Measurements from ENCODE around the gene FNBP1. TPM values are rescaled to one million over a fixed set of nuclear protein-coding genes. Genes with fewer than 3 reads are reported as not detected.

Gene FNBP1
- total and polyA plus RNA-seq, 2 donors (not counting 1 experiment from before 2014, with no cell fraction given): 42.9 to 318 TPM

DNA sequence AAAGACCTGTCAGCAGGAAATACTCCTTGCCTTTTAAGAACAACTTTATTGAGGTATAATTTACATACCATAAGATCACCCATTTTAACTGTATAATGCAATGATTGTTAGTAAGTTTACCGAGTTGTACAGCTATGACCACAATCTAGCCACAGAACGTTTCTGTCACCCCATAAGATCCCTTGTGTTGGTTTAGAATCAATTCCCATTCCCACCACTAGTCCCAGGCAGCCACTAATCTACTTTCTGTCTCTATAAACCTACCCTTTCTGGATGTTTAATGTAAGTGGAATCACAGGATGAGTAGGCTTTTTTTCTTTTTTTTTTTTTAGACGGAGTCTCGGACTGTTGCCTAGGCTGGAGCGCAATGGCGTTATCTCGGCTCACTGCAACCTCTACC is 15.2 kb upstream of the FNBP1 start:
- Mint-ChIP-seq H3K9me3 (ENCODE audit: insufficient read depth) (no peaks in the 10 kb centered on the region), H3K4me3 (no peak overlapping the region), H3K27me3 (no peaks in the 10 kb centered on the region), H3K4me1 (peaks cover 36% of the 10 kb centered on the region), H3K27ac (no peak overlapping the region)
- WGBS (ENCODE audit: insufficient coverage): 100% methylated on average over 3 of the region's 7 CpGs
- ATAC-seq (ENCODE audit: low read depth) (no peak), DNase-seq (no peak)
- Histone ChIP-seq H3K79me2 (ENCODE audit: control insufficient read depth, insufficient read depth, low read length) (peaks cover 98% of the 10 kb centered on the region), H3K27me3 (replicated peaks in 1 of 4; ENCODE audit: control extremely low read depth in 1 of 4, control insufficient read depth in 3 of 4, insufficient read depth in 4 of 4, low read length in 3 of 4) (no peaks in the 10 kb centered on the region), H3K4me3 (ENCODE audit: control extremely low read depth in 1 of 5, extremely low read depth in 1 of 5, insufficient read depth in 1 of 5, low read depth in 2 of 5, low read length in 4 of 5) (no peak overlapping the region), H3K9me3 (ENCODE audit: control extremely low read depth in 1 of 3, control insufficient read depth in 2 of 3, insufficient read depth in 1 of 3, low read length in 2 of 3) (no peaks in the 10 kb centered on the region), H3K27ac (ENCODE audit: low read length in 2 of 2) (no peak overlapping the region), H4K20me1 (ENCODE audit: control insufficient read depth, insufficient read depth, low read length, poor library complexity, severe bottlenecking) (peaks cover 18% of the 10 kb centered on the region), H3K4me2 (replicated peaks; ENCODE audit: low read depth, low read length, poor library complexity, severe bottlenecking) (no peak overlapping the region), H2AFZ (ENCODE audit: insufficient read depth, low read depth, low read length, poor library complexity, severe bottlenecking) (no peak overlapping the region), H3K36me3 (replicated peaks in 1 of 2; ENCODE audit: control extremely low read depth in 1 of 2, control insufficient read depth in 1 of 2, extremely low read depth in 1 of 2, insufficient read depth in 2 of 2, low read length in 1 of 2) (peaks cover 0 to 3% of the 10 kb centered on the region in 2 experiments), H3K4me1 (ENCODE audit: control insufficient read depth in 2 of 2, insufficient read depth in 2 of 2, low read length in 2 of 2) (peaks cover 20 to 26% of the 10 kb centered on the region in 2 donors), H3K9ac (ENCODE audit: low read length) (no peak overlapping the region)
- TF ChIP-seq, protein P1, sequence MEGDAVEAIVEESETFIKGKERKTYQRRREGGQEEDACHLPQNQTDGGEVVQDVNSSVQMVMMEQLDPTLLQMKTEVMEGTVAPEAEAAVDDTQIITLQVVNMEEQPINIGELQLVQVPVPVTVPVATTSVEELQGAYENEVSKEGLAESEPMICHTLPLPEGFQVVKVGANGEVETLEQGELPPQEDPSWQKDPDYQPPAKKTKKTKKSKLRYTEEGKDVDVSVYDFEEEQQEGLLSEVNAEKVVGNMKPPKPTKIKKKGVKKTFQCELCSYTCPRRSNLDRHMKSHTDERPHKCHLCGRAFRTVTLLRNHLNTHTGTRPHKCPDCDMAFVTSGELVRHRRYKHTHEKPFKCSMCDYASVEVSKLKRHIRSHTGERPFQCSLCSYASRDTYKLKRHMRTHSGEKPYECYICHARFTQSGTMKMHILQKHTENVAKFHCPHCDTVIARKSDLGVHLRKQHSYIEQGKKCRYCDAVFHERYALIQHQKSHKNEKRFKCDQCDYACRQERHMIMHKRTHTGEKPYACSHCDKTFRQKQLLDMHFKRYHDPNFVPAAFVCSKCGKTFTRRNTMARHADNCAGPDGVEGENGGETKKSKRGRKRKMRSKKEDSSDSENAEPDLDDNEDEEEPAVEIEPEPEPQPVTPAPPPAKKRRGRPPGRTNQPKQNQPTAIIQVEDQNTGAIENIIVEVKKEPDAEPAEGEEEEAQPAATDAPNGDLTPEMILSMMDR (IDR thresholded peaks at IDR 0.05): peak; percentile 43
- no peak for TF ChIP-seq EZH2 (IDR thresholded peaks at IDR 0.05; ENCODE audit: borderline replicate concordance, insufficient read depth, low read depth, low read length, poor library complexity, severe bottlenecking)
- ChIA-PET POLR2A (no interaction called here), CTCF (interaction anchor here (1.0 to 1.8 kb wide), 2 partner anchors 10 to 13 kb away, joined by 3 to 4 read pairs; no protein-coding TSS in a partner anchor)
- intact Hi-C loops (cut with micrococcal nuclease): loop anchor here (10.0 kb wide), 1 partner anchor 943 kb away; the partner anchor contains the start of genes CRAT and PTPA

DNA sequence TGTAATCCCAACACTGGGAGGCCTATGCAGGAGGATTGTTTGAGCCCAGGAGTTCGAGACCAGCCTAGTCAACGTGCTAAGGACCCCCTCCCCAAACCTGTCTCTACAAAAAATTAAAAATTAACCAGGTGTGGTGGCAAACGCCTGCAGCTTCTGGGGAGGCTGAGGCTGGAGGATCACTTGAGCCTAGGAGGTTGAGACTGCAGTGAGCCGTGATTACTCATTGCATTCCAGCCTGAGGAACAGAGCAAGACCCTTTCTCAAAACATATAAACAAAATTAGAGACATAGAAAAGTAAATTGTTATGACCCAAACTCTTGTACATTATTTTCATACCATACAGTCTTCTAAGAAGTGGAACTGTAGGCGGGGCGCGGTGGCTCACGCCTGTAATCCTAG is 11.8 kb upstream of the FNBP1 start:
- H3K4me3 Mint-ChIP-seq: peak overlapping the region; percentile 91
- DNase-seq: no peak
- peak overlapping the region in 1 of 2 donors; percentile 95 for H3K27ac ChIP-seq (ENCODE audit: low read length in 2 of 2)
- no peaks in the 10 kb centered on the region for H3K27me3 Mint-ChIP-seq
- no peak for TF ChIP-seq EZH2 (IDR thresholded peaks at IDR 0.05; ENCODE audit: borderline replicate concordance, insufficient read depth, low read depth, low read length, poor library complexity, severe bottlenecking)
- TF ChIP-seq, protein P1 (IDR thresholded peaks at IDR 0.05): no peak
- peaks cover 31% of the 10 kb centered on the region for H3K4me1 Mint-ChIP-seq
- no peaks in the 10 kb centered on the region for H3K9me3 ChIP-seq (ENCODE audit: control extremely low read depth in 1 of 3, control insufficient read depth in 2 of 3, insufficient read depth in 1 of 3, low read length in 2 of 3)
- peak overlapping the region; percentile 92 for H2AFZ ChIP-seq (ENCODE audit: insufficient read depth, low read depth, low read length, poor library complexity, severe bottlenecking)
- H3K4me3 ChIP-seq (ENCODE audit: control extremely low read depth in 1 of 5, extremely low read depth in 1 of 5, insufficient read depth in 1 of 5, low read depth in 2 of 5, low read length in 4 of 5): peak overlapping the region; percentile 78 to 96 (median 88)
- WGBS (ENCODE audit: insufficient coverage): no CpG with 5 or more reads among the region's 8 CpGs
- H3K4me1 ChIP-seq (ENCODE audit: control insufficient read depth in 2 of 2, insufficient read depth in 2 of 2, low read length in 2 of 2): peaks cover 14 to 20% of the 10 kb centered on the region in 2 donors
- H3K36me3 ChIP-seq (replicated peaks in 1 of 2; ENCODE audit: control extremely low read depth in 1 of 2, control insufficient read depth in 1 of 2, extremely low read depth in 1 of 2, insufficient read depth in 2 of 2, low read length in 1 of 2): peaks cover 0 to 3% of the 10 kb centered on the region in 2 experiments
- peaks cover 87% of the 10 kb centered on the region for H3K79me2 ChIP-seq (ENCODE audit: control insufficient read depth, insufficient read depth, low read length)
- H4K20me1 ChIP-seq (ENCODE audit: control insufficient read depth, insufficient read depth, low read length, poor library complexity, severe bottlenecking): peaks cover 9% of the 10 kb centered on the region
- no peaks in the 10 kb centered on the region for H3K9me3 Mint-ChIP-seq (ENCODE audit: insufficient read depth)
- no peak for ATAC-seq (ENCODE audit: low read depth)
- H3K4me2 ChIP-seq (replicated peaks; ENCODE audit: low read depth, low read length, poor library complexity, severe bottlenecking): peak overlapping the region; percentile 81
- peak overlapping the region; percentile 88 for H3K27ac Mint-ChIP-seq
- CTCF ChIA-PET: no interaction called here
- H3K9ac ChIP-seq (ENCODE audit: low read length): peak overlapping the region; percentile 88
- intact Hi-C loops (cut with micrococcal nuclease): loop anchor here (10.0 kb wide), 1 partner anchor 940 kb away; the partner anchor contains the start of genes CRAT and PTPA
- H3K27me3 ChIP-seq (replicated peaks in 1 of 4; ENCODE audit: control extremely low read depth in 1 of 4, control insufficient read depth in 3 of 4, insufficient read depth in 4 of 4, low read length in 3 of 4): no peaks in the 10 kb centered on the region
- POLR2A ChIA-PET: interaction anchor here (2.9 kb wide), 1 partner anchor 11 kb away, joined by 18 read pairs; the partner anchor contains the start of gene FNBP1

Measured in B cell (primary cell).